Testis (tissue), 3 donors: ENCODE results near the gene ARID1A. TPM values are rescaled to one million over a fixed set of nuclear protein-coding genes. Genes with fewer than 3 reads are reported as not detected.
"Not testable (repeated sequence)": the region's sequence is repeated elsewhere in the genome, so short reads cannot be mapped to it uniquely, and the experiment has no call there.

ENCODE experiments used
- DNase-seq: peaks from one replicate; pipeline ENCODE4 v3.0.0-alpha.2; 2019
- H3K27ac ChIP-seq, 2 donors: fragments of 200-600 bp; sonication (generic); one replicate each; pipeline ENCODE4 v1.5.1; 2019
- H3K27me3 ChIP-seq: fragments of 200-600 bp; sonication (generic); one replicate; pipeline ENCODE4 v1.5.1; 2019
- H3K36me3 ChIP-seq: fragments of 200-600 bp; sonication (generic); one replicate; pipeline ENCODE4 v1.5.1; 2017; ENCODE audit warnings: low read depth; ENCODE audit errors: missing control alignments
- H3K4me1 ChIP-seq: fragments of 200-600 bp; sonication (generic); one replicate; pipeline ENCODE4 v1.5.1; 2019
- H3K4me3 ChIP-seq, 2 donors: fragments of 200-600 bp; sonication (generic); one replicate each; pipeline ENCODE4 v1.5.1; 2017 to 2019
- H3K9me3 ChIP-seq: fragments of 200-600 bp; sonication (generic); one replicate; pipeline ENCODE4 v1.5.1; 2017
- CTCF ChIP-seq, 3 experiments: fragments of 450-650 bp in 2 of 3; fragments of 200-600 bp in 1 of 3; sonication (generic) in 1 of 3; IDR thresholded peaks; one replicate each; pipeline ENCODE4 v1.5.1; 2016 to 2019; ENCODE audit warnings: antibody characterized with exemption in 3 of 3, mild to moderate bottlenecking in 2 of 3, moderate library complexity in 1 of 3
- POLR2A ChIP-seq: fragments of 450-650 bp; IDR thresholded peaks from one replicate; pipeline ENCODE4 v1.6.1; 2017; ENCODE audit warnings: antibody characterized with exemption, mild to moderate bottlenecking, moderate library complexity
- WGBS, 2 donors: methylation state at CpG; one replicate each; pipeline ENCODE4 v1.1.5; 2018; 5-methylcytosine and 5-hydroxymethylcytosine counted together
- intact Hi-C: fragments of 100-400 bp; cut with DNase I; formaldehyde crosslinking; loops from one replicate; pipeline ENCODE4 v1.15.1; 2023; ENCODE audit warnings: low total_unique reads
- polyA plus RNA-seq: library from polyadenylated mRNA; stranded (reverse); fragments of 350-450 nt; fragmentation: Illumina TruSeq; extraction: RNeasy Lipid Tissue Mini Kit (QIAGEN cat#74804); gene quantifications from one replicate; pipeline ENCODE4 v1.2.3, GENCODE V29; 2014; ENCODE audit warnings: low read depth, low replicate concordance; ENCODE audit not compliant: insufficient read depth
- total RNA-seq, 2 donors: library from RNA; depleted of rRNA; stranded (reverse); fragments of >200 nt; gene quantifications; one replicate each; pipeline ENCODE4 v1.2.3, GENCODE V29; 2016

The ARID1A gene
- total and polyA plus RNA-seq, 3 donors from 2014 or later: 53.7 to 119 (median 106) TPM

GRCh38 chr1:26701995-26702679 lies 6.3 kb downstream of the ARID1A start:
- Histone ChIP-seq H3K27ac (no peak overlapping the region), H3K27me3 (no peaks in the 10 kb centered on the region), H3K4me1 (peaks cover 62% of the 10 kb centered on the region), H3K36me3 (no peaks in the 10 kb centered on the region), H3K4me3 (no peak overlapping the region), H3K9me3 (no peaks in the 10 kb centered on the region)
- TF ChIP-seq CTCF (IDR thresholded peaks at IDR 0.05): no peak
- no peak for TF ChIP-seq POLR2A
- DNase-seq: no peak
- WGBS, 2 donors: 21 to 24% methylated on average over 4 of the region's 4 CpGs
- intact Hi-C loops: no loop called here

GRCh38 chr1:26702680-26703038 lies 6.8 kb downstream of the ARID1A start:
- intact Hi-C loops: no loop called here
- peaks cover 62% of the 10 kb centered on the region for H3K4me1 ChIP-seq
- H3K9me3 ChIP-seq: no peaks in the 10 kb centered on the region
- DNase-seq: no peak
- H3K36me3 ChIP-seq: no peaks in the 10 kb centered on the region
- H3K4me3 ChIP-seq: no peak overlapping the region
- WGBS, 2 donors: 48 to 55% methylated on average over 1 of the region's 1 CpG
- no peak overlapping the region for H3K27ac ChIP-seq
- no peaks in the 10 kb centered on the region for H3K27me3 ChIP-seq
- TF ChIP-seq POLR2A (no peak), CTCF (IDR thresholded peaks at IDR 0.05) (no peak)

- H3K4me1 ChIP-seq: peaks cover 56% of the 10 kb centered on the region
- no peak overlapping the region for H3K27ac ChIP-seq
- intact Hi-C loops: no loop called here
Observed at GRCh38 chr1:26703478-26703877, 7.7 kb downstream of the ARID1A start.

GRCh38 chr1:26704629-26705028 lies 8.8 kb downstream of the ARID1A start:
- peaks cover 47% of the 10 kb centered on the region for H3K4me1 ChIP-seq
- DNase-seq: no peak
- no peaks in the 10 kb centered on the region for H3K9me3 ChIP-seq
- H3K27me3 ChIP-seq: no peaks in the 10 kb centered on the region
- no peak for TF ChIP-seq CTCF (IDR thresholded peaks at IDR 0.05)
- no peak for TF ChIP-seq POLR2A
- H3K27ac ChIP-seq: no peak overlapping the region
- H3K36me3 ChIP-seq: no peaks in the 10 kb centered on the region
- no peak overlapping the region for H3K4me3 ChIP-seq
- intact Hi-C loops: no loop called here
- 91 to 94% methylated on average over 5 of the region's 5 CpGs for WGBS, 2 donors

More at GRCh38 chr1:26703478-26703877, 7.7 kb downstream of the ARID1A start:
- no peak for TF ChIP-seq POLR2A
- TF ChIP-seq CTCF (IDR thresholded peaks at IDR 0.05): no peak
- H3K36me3 ChIP-seq: no peaks in the 10 kb centered on the region
- H3K9me3 ChIP-seq: no peaks in the 10 kb centered on the region
- DNase-seq: no peak
- no peaks in the 10 kb centered on the region for H3K27me3 ChIP-seq
- no peak overlapping the region for H3K4me3 ChIP-seq

- H3K36me3 ChIP-seq, DNase-seq, H3K9me3 ChIP-seq, intact Hi-C loops, H3K4me3 ChIP-seq, H3K27me3 ChIP-seq, H3K27ac ChIP-seq: not testable (repeated sequence)
- H3K4me1 ChIP-seq: peaks cover 41% of the 10 kb centered on the region
- 85 to 93% methylated on average over 4 of the region's 4 CpGs for WGBS, 2 donors
Observed at GRCh38 chr1:26705227-26705626, 9.4 kb downstream of the ARID1A start.
